Activated effector memory CD4-positive, alpha-beta T cell treated with Interleukin-2 at 50 U/mL for 16 hours (primary cell): ENCODE data around the gene MT1X.
"Not testable (repeated sequence)": the region's sequence is repeated elsewhere in the genome, so short reads cannot be mapped to it uniquely, and the experiment has no call there.

Source experiments
- DNase-seq: peaks from one replicate; pipeline ENCODE4 v3.0.0-alpha.2; 2020

MT1X gene

DNA sequence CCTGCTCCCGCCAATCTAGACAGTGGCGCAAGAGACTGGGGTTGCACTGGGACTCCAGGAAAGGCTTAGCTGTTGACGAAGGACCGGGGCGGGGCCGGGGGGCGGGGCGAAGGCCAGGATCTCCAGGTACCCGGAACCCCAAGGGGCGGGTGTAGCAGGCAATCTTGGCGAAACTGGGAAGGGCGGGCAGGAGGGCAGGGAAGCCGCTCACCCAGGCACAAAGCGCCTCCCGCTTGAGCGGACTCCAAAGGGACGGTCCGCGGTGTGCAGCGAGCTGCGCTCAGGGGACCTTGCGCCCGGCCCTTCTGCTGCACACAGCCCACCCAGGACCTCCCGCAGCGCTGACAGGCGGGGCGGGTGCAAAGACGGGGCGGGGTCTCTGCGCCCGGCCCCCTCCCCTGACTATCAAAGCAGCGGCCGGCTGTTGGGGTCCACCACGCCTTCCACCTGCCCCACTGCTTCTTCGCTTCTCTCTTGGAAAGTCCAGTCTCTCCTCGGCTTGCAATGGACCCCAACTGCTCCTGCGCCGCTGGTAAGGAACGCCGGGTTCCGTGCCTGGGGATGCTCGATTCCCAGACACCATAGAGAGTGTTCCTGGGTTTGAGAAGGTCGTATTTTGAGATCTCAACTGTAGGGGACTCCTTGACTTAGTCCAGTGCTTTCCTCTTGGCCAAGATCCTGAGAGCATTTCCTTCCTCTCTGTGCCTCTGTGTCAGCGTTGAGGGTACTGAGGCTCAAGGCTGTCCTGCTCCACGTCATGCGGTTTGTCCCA is 24.5 kb upstream of the MT1X start, which contains the start of gene MT1F:
TSS of gene MT1F (plus strand) at position 405 of the 772 bp plus-strand sequence. CDS start at position 505, 100 bp downstream.
- DNase-seq: peak; percentile 65

DNA sequence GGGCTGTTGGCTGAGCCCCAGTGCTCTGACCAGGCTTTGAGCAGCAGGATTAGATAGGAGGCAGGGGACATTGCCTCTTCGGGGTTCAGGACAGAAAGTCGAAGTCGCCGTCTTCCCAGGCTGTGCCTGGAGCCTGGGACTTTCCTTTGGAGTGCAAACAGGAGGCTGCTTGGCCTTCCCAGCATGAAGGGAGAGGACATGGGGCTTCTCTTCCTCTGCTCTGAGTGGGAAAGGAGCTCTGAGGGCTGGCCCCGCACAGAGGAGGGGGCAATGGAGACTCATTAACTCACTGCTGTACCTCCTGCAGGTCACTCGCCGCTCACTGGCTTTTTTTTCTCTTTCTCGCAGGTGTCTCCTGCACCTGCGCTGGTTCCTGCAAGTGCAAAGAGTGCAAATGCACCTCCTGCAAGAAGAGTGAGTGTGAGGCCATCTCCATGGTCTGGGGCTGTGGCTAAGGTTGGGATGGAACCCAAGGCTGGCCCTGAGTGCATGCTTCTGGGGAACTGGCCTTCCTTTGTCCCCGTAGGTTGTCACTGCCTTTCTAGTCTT is 23.9 kb upstream of the MT1X start:
- no peak for DNase-seq

DNA sequence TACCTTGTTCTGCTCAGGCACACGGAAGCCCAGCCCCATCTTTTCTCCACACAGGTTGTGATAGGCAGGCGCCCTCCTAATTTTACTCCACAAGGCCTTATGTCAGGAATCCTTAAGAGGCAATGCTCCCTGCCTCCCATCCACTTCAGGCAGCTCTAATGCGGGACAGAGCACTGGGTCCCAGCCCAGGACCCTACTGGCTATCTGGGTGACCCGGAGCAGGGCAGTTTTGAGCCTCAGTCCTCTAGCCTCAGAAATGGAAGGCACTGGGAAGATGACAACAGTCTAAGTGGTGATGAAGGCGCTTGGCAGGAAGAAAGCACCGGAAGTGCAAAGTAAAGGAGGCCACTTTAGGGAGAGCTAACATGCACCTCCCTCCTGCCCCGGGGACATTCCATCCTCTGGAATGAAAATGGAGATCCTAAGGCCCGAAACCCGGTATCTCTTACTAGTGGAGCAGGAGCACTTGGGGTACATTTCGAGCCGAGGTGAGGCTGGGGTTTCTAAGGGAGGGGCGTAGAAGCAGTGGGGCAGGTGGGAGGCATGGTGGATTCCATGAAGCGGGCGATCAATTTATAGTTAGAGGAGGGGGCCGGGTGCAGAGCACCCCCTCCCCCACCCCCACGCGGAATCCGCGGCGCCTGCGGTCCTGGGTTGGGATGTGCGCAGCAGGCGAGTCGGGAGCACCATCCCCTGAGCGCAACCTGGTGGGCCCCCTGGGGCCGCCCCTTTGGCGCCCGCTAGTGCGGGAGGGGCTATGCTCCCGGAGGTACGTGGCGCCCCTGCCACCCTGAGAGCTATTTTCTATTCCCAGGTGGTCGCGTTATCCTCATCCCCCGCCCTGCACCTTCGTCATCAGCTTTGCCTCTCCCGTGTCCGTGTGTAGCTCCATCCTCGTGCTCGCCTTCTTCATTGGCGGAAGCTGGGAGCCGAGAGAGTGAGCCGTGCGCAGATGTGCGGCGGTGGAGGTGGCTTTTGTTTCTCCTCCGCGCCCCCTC is 19.6 kb upstream of the MT1X start:
- DNase-seq: no peak

DNA sequence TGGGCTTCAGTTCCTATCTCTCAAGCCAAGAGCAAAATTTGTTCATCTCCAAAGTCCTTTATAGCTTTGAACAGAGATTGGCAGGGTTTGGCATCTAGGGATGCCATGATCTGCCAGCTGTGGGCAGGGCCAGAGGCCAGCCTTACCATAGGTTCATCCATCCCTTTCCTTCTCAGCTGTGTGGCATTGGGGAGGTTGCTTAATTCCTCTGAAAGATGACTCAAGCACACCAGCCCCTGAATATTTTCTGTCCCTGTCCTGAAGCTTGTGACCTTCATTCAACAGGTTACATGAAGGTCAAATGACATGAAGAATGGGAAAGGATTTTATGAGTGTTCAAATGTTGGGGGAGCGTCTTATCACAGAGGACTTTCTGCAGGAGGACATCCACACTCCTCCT is 17.8 kb upstream of the MT1X start:
- no peak for DNase-seq

DNA sequence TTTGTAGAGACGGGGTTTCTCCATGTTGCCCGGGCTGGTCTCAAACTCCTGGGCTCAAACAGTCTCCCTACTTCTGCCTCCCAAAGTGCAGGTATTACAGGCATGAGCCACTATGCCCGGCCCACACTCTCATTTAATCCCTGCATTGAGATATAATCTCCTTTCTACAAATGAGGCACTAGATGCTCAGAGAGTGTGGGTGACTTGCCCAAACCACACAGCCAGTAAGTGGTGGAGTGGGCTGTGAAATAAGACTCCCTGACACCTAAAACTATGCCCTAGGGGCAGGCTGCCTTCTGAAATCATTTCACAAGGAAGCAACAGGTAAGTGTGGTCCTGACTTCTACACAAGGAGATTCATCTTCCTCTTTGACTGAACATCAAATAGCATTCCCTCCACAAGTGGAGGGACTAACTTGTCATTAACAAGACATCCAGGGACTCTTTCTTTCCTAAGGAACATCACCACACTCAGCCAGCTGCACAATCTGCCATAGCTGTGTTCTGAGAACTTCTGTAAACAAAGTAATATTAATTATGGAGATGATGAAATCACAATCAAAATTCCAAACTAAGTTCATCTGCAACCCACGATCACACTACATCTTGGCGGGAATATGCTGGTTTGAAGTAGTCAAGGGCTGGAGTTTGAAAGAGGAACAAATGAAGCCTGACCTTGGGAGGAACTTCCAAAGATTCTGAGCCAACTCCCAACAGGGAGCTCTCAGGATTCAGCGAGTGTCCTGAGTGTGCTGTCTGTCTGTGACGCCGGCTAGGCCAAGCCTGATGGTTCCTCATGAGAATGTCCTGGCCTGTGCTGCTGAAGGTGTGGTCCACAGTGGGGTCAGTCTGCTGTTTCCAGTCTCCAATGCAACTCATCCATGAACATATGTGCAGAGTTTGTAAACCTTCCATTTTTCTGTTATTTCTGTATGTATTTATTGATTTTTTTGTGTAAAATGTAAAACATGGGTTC is 16.7 kb upstream of the MT1X start:
- DNase-seq: not testable (repeated sequence)

DNA sequence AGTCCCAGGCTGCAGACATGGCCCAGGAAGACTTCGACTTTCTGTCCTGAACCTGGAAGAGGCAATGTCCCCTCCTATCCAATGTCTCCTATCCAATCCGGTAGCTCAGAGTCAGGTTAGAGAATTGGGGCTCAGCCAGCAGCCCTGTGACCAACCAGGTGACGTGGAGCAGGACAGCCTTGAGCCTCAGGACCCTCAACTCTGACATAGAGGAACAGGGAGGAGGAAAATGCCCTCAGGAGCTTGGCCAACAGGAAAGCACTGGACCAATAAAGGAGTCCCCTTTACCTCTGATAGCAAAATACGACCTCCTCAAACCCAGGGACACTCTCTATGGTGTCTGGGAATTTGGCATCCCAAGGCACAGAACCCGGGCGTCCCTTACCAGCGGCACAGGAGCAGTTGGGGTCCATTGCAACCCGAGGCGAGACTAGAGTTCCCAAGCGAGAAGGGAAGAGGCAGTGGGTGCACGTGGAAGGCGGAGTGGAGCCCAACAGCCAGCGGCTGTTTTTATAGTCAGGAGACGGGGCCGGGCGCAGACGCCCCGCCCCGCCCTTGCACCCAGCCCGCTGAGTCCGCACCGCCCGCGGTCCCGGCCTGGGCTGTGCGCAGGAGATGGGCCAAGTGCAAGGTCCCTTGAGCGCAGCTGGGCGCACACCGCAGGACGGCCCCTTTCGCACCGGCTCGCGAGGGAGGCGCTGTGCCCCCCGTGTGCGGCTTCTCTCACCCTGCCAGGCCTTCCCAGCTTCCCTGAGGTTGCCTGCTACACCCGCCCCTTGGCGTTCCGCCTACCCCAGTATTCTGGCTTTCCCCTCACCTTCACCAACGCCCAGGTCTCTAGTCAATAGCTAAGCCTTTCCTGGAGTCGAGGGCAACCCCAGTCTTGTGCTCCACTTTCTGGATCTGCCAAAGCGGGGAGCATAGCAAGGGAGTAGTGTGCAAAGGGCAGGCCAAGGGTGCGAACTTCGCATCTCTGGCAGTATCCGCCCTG is 14.4 kb upstream of the MT1X start, which contains the start of gene MT1G:
TSS of gene MT1G (minus strand) at position 485 of the 991 bp plus-strand sequence. CDS start at position 413, 72 bp downstream.
- no peak for DNase-seq

DNA sequence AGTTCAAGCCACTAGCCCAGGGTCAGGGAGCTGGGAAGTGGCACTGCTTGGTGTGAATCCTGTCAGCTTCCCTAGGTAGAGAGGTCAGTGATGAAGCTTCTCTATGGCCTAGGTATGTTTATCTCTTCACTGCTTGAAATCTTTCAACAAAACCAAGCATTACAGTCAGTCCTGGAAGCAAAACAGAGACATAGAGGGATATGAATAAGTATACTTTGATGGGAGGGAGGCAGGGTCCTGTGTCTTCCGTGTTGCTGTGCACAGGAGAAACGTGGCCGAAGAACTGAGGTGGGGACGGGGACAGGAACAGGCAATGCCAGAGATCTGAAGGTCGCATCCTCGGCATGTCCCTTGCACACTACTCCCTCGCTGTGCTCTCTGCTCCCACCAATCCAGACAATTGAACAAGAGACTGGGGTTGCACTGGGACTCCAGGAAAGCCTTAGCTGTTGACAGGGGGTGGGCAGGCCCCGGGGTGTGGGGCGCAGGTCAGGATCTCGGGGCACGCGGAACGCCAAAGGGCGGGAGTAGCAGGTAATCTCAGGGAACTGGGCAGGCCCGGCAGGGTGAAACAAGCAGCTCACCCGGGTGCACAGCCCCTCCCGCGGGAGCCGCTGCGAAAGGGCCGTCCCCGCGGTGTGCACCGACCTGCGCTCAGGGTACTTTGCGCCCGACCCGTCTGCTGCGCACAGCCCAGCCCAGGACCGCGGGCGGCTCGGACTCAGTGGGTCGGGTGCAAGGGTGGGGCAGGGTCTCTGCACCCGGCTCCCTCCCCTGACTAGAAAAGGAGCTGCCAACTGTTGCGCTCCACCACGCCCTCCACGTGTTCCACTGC is 13.0 kb upstream of the MT1X start, which contains the start of gene MT1H:
TSS of gene MT1H (plus strand) at position 810 of the 835 bp plus-strand sequence. CDS start 71 bp downstream, outside the sequence.
- no peak for DNase-seq

DNA sequence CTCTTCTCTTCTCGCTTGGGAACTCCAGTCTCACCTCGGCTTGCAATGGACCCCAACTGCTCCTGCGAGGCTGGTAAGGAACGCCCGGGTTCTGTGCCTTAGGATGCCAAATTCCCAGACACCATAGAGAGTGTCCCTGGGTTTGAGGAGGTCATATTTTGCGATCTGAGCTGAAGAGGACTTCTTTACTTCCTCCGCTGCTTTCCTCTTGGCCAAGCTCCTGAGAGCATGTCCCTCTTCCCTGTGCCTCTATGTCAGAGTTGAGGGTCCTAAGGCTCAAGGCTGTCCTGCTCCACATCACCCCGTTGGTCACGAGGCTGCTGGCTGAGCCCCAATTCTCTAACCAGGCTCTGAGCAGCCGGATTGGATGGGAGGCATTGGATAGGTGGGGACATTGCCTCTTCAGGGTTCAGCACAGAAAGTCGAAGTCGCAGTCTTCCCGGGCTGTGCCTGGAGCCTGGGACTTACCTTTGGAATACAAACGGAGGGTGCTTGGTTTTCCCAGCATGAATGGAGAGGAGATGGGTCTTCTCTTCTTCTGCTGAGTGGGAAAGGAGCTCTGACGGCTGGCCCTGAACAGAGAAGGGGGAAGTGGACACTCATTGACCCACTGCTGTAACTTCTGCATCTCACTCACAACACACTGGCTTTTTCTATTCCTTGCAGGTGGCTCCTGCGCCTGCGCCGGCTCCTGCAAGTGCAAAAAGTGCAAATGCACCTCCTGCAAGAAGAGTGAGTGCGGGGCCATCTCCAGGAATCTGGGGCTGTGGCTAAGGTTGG is 12.2 kb upstream of the MT1X start:
- no peak for DNase-seq

DNA sequence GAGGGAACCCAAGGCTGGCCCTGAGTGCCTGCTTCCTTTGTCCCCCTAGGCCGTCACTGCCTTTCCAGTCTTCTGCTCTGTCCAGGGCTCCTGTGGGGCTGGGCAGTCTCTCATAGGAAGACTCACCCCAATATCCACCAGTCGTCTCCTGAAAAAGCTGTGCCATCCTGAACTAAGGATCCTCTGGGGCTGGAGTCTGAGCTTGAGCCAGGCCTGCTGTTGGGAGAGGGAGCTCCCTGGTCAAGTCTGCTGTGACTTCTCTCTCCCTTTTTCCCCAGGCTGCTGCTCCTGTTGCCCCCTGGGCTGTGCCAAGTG is 11.7 kb upstream of the MT1X start:
- DNase-seq: no peak

DNA sequence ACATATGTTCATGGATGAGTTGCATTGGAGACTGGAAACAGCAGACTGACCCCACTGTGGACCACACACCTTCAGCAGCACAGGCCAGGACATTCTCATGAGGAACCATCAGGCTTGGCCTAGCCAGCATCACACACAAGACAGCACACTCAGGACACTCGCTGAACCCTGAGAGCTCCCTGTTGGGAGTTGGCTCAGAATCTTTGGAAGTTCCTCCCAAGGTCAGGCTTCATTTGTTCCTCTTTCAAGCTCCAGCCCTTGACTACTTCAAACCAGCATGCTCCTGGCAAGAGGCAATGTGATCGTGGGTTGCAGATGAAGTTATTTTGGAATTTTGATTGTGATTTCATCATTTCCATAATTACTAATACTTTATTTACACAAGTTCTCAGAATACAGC is 10.6 kb upstream of the MT1X start:
- not testable (repeated sequence) for DNase-seq

DNA sequence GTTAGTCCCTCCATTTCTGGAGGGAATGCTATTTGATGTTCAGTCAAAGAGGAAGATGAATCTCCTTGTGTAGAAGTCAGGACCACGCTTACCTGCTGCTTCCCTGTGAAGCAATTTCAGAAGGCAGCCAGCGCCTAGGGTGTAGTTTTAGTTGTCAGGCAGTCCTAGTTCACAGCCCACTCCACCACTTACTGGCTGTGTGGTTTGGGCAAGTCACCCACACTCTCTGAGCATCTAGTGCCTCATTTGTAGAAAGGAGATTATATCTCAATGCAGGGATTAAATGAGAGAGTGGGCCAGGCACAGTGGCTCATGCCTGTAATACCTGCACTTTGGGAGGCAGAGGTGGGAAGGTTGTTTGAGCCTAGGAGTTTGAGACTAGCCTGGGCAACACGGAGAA is 10.1 kb upstream of the MT1X start:
- not testable (repeated sequence) for DNase-seq

DNA sequence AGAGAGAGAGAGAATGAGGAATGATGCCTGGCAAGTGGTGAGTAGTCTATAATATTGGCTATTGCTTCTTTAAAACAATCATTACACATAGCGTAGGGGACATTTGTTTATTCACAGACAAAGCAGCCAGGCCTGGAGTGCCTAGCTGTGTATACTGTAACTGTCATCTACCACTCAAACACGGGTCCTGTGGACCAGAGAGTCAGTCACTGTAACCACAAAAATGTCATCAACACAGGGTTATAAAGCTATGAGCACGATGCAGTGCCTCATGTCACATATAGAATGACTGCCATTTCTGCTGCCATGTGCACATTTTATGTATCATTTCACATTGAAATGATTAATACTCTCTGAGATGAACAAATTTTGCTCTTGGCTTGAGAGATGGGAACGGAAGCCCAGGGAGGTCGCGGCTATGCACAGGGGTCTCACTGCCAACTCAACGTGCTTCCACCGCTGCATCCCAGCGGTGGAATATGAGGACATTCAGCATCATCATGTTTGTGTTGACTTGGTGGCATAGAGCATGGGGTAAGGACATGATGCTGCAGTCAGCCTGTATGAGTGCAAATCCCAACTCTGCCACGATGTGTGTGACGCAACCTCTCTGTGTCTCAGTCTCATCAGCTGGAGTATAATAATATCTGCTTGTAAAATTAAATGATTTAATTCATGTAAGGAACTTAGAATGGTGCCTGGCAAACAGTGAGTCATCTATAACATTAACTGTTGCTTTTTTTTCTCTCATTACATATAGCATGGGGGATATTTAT is 9.3 kb upstream of the MT1X start:
- DNase-seq: no peak

DNA sequence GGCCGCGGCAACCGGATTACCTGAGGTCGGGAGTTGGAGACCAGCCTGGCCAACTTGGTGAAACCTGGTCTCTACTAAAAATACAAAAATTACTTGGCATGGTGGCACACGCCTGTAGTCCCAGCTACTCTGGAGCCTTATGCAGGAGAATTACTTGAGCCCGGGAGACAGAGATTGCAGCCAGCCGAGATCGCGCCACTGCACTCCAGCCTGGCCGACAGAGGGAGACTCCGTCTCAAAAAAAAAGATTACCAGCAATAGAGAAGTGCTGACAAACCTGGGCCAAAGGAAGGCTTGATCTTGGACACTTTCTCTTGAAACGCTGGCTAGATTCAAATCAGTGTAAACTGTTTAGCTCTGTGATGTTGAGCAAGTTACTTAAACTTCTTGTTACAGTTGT is 8.3 kb upstream of the MT1X start:
- no peak for DNase-seq

DNA sequence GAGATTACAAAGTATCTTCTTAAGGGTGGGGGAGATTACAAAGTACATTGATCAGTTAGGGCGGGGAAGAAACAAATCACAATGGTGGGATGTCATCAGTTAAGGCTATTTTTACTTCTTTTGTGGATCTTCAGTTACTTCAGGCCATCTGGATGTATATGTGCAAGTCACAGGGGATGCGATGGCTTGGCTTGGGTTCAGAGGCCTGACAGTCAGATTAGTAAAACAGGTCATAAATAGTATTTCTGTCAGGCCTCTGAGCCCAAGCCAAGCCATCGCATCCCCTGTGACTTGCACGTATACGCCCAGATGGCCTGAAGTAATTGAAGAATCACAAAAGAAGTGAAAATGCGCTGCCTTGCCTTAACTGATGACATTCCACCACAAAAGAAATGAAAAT is 7.7 kb upstream of the MT1X start:
- DNase-seq: not testable (repeated sequence)

DNA sequence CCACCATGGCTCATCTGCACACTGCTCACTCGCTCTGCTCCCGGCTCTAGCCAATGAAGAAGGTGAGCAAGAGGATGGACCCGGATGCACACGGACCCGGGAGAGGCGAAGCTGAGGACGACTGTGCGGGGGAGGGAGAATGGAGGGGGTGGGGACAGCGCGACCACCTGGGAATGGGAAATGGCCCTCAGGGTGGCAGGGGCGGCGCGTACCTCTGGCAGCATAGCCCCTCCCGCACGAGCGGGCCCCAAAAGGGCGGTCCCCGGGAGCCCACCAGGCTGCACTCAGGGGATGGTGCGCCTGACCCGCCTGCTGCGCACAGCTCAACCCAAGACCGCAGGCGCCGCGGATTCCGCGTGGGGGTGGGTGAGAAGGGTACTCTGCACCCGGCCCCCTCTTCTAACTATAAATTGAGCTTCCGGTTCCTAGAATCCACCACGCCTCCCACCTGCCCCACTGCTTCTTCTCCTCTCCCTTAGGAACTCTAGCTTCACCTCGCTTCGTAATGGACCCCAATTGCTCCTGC is 6.5 kb upstream of the MT1X start:
- no peak for DNase-seq

DNA sequence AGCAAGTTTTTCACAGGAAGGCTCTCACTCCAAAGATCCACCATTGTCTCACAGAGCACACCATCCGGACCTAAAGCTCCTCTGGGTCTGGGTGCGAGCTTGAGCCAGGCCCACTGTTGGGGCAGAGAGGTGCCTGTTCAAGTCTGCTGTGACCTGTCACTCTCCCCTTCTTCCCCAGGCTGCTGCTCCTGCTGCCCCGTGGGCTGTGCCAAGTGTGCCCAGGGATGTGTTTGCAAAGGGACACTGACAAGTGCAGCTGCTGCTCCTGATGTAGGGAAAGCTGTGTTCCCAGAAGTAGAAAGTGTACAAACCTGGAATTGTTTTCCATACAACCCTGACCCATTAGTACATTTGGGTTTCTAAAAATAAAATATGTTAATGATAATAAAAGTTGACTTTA is 4.8 kb upstream of the MT1X start:
- DNase-seq: no peak

DNA sequence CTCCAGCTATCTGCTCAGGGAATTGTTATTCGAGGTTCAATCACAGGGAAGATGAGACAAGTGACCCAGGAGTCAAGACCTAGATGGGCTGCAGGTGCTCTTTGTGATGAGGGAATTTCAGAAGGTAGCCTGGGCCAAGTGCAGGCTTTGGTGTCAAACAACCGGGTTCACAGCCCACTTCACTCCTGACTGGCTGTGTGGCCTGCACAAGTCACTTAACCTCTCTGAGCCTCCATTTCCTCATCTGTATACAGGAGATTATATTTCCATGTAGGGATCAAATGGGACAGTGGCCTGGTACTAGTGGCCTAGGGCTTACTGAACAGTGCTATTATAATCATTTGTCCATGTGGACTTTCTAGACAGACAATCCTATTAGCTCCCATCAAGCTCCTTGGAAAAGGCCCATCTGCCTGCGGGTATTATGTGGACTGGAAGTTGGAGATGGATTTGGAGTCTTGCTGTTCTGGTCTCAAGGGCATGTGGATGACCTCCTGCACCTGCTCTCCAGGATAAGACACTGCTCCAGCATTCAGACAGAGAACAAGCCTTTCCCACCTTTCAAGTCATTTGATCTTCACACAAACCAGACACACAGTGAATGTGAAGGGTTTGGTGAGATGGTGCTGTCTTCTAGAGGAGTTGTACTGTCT is 3.1 kb upstream of the MT1X start:
- no peak for DNase-seq
